GM19324 (cell line): Measurements from ENCODE around the gene FOXN4.
"Not testable (repeated sequence)": the region's sequence is repeated elsewhere in the genome, so short reads cannot be mapped to it uniquely, and the experiment has no call there.

Experiments used
- ATAC-seq: cut with Tn5 transposase; IDR thresholded peaks from one replicate; pipeline ENCODE4 v1.9.1; 2021; ENCODE audit warnings: mild to moderate bottlenecking, moderate library complexity; ENCODE audit not compliant: unreplicated experiment, low FRiP score

Gene FOXN4, protein sequence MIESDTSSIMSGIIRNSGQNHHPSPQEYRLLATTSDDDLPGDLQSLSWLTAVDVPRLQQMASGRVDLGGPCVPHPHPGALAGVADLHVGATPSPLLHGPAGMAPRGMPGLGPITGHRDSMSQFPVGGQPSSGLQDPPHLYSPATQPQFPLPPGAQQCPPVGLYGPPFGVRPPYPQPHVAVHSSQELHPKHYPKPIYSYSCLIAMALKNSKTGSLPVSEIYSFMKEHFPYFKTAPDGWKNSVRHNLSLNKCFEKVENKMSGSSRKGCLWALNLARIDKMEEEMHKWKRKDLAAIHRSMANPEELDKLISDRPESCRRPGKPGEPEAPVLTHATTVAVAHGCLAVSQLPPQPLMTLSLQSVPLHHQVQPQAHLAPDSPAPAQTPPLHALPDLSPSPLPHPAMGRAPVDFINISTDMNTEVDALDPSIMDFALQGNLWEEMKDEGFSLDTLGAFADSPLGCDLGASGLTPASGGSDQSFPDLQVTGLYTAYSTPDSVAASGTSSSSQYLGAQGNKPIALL

DNA sequence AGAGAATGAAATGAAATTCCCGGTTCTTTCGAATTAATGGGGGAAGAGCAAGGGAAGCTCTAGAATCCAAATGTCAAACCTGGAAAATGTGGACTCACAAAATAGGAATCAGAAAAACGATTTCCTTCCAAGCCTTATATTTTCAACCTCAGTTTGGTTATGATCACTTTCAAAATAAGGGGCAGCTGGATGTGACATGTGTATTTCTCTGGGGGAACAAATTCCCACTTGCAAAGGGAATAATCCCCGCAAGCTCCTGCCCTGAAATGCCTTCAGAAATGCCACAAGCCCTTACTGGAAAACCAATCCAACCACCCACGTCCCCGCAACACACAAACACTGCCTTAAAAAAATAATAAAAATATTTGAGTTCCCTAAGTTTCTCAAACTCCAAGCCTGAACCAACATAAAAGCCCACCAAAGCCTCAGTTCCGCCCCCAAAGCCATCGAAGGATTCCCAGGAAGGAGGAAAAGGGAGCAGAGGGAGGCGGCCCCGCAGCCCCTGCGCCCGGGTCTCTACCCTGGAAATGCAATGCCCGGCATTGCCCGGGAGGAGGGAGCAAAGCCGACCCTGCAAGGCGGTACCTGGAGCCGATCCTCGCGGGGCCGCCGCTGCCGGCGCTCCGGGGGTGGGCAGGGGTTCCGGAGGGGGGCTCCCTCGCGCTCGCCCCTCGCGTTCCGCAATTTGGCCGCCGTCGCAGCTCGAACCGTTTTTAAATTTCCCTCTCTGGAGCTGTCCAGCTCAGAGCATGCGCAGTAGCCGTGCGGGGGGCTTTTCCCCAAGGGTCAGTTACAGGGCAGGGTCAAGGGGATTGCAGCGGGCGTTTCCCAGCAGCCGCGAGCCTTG lies at the start of gene FOXN4:
Gene FOXN4 (minus strand): TSS at position 751 of the 847 bp plus-strand sequence. CDS start 963 bp downstream, outside the sequence.
- no peak for ATAC-seq

DNA sequence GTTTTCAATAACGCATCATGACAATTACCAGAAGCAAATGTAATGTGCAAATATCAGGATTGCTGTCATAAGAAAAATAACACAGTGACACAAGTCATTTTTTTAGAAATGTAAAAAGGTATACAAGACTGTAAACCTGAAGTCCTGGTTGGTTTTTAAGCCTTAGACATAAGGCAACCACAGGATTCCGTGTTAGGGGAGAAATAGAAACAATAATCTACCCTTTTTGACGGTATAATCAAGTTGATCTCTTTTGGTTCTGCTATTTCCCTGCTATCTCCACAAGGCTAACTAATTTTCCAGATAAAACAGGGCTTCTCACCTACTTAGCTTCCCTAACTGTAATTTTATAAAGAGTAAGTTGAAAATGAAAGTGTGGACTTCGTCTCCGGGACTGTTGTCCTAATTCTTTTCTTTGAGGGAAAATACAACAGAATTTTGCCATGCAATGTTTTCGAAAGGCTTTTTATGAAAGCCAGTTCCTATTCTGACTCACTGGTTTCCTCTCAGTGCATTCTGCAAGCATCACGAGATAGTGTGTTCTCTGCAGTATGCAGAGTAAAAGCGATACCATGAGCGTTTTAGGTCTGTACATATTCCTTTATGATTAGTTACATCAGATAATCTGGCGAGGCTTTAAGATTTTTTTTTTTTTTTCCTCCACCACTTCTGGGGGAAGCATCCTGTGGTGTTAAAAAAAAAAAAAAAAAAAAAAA lies 49.2 kb upstream of the FOXN4 start:
- ATAC-seq: peak; percentile 49

DNA sequence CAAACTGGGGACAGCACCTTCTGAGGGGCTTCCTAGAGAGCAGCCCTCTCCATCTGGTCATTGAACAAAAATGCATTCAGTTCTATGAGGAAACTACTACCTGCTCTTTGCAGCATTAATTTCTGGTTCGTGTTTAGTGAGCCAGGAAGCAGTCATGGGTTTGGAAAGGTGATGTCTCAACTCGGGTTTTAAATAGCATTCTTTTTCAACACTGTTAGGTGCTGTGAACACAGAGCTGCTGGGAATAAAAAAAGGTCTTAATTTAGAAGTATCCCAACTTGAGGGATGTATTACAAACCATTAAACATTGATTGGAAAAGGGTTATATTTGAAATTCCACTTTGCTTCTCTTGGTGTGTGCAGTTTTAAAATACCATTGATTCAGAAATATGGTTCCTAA lies 47.9 kb upstream of the FOXN4 start:
- ATAC-seq: no peak

DNA sequence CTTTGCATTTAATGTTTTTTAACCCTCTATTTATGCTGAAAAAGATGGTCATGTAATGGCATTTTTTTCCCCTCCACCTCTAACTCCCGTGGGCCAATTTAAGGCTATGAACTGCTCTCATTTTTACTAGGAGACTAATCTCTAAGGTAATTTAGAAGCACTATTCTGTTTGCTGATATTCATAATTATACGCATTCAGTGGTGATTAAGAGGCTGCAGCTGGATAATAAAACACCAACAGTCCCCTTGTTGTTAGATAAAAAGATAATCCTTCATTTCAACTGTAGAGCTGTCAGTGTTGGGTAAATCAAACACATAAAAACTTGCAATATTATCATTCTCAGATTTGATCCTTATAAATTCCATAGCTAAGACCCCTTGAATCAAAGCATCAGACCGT lies 47.5 kb upstream of the FOXN4 start:
- ATAC-seq: no peak

DNA sequence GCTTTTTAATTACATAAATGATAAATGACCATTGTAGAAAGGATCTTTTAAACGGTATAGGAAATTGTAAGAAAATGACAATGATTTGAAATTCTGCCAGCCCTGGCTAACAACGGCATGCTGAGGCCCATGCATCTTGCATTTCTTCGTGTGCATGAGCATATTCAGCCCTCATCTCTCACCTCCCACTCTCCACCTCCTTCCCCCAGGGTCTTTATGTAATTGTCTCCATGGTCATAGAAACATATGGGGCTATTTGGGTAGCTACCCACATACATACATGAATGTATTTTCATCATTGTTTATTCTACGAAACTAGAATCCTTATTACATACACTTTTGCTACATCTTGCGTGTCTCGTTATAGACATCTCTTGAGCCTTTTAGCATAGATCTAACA lies 43.1 kb upstream of the FOXN4 start:
- no peak for ATAC-seq

DNA sequence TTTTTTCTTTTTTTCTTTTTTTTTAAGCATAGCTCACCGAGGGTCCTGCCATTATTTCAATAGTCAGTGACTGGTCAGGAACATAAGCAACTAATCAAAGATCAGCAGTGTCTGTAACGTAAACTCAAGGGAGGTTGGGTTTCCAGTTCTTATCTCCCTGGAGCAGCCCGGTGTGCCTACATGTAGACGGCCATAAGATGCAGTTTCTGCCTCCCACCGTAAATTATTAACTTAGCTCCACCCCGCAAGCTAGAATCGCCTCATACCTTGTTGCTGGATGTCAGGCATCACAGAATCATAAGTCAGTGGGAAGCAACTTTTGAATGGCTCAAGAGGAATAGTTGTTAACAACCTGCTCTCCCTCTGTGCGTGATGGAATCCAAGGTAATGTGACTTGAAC lies 38.5 kb upstream of the FOXN4 start, which contains the start of gene MYO1H:
Gene MYO1H (plus strand): TSS at position 312 of the 400 bp plus-strand sequence. CDS start 61 bp downstream, at position 373.
- ATAC-seq: no peak

DNA sequence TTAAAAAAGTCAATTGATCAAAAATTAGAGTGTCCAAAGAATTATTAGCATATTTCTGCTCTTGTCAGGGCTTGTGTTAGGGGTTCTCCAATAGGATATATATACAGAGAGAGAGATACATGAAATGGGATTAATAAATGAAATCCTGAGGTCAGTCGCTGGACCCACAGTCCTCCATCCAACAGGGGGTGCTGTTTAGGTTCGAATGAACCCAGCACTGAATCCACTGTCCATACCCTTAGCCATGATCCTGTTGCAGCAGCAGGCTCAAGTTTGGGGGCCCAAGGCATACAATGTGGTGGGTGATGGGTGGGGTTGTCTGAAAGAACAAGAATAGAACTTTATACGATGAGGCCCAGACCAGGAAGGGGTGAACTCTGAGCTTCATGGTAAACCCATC lies 37.8 kb upstream of the FOXN4 start:
- ATAC-seq: no peak

DNA sequence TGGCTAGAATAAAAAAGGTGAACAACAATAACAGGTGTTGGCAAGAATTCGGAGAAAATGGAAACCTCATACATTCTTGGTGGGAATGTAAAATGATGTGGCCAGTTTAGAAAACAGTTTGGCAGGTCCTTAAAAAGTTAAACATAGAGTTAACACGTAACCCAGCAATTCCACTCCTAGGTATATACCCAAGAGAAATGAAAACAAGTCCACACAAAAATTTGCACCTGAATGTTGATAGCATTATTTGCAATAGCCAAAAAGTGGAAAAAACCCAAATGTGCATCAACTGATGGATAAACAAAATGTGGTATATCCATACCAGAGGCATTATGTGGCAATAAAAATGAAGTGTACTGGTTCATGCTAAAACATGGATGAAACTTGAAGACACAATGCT lies 36.3 kb upstream of the FOXN4 start:
- ATAC-seq: no peak

DNA sequence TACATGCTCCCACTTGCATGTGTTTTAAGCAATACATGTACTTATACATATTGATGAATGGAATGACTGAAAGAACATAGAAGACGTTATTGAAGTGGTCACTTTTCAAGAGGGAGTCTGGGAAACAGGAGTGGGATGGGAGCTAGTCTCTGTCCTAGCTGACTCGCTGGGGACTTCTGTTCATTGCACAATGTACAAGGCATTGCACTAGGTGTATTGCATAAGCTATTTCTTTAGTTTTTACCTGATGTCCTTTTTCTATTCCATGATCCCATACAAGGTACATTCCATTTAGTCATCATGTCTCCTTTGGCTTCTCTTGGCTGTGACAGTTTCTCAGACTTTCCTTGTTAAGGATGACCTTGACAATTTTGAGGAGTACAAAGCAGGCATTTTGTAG lies 34.6 kb upstream of the FOXN4 start:
- no peak for ATAC-seq

DNA sequence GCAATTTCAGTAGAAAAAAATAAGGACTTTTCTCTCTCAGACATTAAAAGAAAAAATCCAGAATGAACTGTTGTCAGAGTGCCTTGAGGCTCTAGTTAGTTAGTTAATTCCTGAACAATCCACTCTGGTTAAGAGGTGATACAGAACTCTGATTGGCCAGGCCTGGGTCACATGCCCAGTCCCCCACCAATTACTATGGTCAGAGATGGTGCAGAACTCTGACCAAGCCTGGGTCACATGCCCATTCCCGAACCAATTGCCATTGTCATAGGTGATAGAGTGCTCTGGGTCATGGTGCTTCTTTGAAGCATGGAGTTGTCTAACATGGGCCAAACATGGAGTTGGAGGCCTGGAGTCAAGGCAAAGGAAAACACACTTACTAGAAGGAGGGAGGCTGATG lies 27.5 kb upstream of the FOXN4 start:
- ATAC-seq: no peak

DNA sequence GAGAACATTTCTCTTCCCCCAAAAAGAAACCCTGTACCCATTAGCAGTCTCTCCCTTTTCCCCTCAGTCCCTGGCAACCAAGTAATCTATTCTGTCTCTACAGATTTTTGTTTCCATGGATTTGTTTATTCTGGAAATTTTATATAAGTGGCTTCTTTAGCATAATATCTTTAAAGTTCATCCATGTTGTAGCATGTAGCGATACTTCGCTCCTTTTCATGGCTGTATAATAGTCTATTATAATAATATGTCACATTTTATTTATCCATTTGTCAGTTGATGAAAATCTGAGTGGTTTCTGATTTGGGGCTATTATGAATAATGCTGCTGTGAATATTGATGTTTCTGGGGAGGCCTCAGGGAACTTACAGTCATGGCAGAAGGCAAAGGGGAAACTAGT lies 25.8 kb upstream of the FOXN4 start:
- ATAC-seq: no peak

DNA sequence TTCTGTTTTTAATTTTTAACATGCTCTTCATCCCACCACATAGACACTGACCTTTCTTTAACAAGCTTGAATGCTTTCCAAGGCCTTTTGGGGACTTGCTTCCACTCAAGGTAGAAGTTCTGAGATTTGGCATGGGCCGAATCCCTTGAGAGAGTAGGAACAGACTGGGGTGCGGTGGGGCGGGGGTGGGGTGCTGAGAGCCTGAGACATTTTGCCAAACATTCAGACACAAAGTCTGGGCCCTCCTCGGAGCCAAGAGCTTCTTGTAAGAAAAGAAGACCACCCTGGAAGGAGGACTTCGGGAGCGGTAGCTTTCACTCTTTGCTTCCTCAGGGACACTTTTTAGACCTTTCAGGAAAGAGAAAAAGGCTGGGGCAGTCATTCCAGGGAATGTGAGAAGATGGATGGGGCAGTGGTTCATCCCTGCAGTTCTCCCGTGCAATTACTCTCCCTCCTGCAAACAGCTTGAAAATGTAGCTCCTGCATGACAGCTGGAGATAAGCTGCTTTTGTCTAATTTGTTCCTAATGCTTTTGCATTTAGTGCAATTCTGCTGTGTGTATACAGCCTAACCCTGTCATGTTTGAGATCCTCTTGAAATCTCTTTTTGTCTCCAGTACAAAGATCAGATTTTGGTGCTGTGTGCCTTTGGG lies 22.3 kb upstream of the FOXN4 start:
- no peak for ATAC-seq

DNA sequence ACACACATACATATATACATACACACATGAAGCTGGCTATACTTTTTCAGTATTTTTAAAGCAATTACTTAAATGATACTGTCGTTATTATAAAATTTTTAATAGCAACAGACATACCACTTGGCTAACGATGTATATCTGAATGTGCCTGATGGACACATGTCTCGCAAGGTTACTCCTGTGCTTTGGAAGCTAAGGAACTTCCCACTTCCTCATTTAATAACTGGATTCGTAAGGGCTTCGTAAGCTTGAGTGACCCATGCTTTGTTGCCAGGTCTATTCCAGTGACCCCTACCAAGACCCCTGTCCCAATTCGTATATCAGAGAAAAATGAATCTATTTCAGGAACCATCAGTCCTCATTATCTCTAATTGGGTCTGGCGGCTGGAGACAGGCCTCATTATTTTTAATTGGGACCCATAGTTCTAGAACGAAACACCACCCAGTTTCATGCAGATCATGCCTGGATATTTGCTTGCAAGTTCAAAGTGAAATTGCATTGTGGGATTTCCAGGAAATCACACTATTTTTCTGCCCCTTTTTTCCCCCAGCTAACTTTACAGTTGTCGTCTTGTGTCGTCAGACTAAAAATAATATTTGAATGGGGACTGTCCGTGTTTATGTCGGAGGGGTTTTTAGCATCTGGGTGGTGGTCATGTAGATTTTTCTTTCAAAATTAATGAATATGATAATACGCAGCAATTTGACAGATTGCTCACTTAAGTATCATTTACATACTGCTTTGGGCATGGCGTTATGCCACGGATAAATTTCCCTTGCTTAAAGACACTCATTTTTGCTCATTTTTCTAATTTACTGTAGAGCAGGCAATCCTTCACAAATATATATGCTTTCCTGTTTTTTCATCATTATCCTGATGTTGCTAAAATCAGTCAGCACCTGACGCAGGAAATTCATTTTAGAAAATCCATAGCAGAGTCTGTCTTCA lies 21.5 kb upstream of the FOXN4 start:
- ATAC-seq: no peak

DNA sequence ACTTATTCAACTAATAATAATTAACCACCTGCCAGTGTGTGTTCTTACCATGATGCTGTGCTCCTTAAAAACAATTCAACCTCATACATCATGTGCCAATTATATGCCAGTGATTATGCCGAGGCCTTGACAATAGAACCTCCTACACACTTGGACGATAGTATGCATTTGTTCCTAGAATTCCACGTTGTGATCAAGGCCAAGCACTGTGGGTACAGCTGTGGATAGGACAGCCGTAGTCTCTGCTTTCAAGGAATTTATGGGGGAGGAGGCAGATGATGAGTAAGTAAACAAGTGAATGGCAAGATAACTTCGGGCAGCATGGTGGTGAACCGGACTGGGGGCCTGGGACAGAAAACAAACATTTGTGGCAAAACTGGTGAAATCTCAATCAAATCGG lies 20.6 kb upstream of the FOXN4 start:
- no peak for ATAC-seq

DNA sequence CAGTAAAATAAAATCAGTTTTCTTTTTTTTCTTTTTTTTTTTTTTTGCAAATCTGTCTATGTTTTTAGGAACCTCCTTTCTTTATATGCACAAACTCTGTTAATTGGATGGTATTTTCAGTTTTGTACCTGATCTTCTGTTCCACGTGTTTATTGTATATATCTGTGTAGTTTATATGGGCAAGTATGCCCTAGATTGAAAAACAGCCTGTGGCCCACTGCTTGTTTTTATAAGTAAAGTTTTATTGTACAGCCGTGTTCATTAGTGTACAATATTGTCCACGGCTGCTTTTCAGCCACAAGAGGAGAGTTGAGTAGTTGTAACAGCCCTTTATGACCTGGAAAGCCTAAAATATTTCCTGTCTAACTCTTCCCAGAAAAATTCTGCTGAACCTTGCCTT lies 19.9 kb upstream of the FOXN4 start:
- no peak for ATAC-seq

DNA sequence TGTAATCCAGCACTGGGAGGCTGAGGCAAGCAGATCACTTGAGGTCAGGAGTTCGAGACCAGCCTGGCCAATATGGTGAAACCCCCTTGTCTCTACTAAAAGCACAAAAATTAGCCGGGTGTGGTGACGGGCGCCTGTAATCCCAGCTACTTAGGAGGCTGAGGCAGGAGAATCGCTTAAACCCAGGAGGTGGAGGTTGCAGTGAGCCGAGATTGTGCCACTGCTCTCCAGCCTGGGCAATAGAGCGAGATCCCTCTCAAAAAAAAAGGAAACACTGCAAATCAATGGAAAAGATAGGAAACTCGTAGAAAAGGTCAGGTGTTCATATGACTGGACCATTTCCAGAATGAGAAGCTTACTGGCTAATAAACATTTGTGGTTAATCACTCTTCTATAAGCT lies 12.2 kb upstream of the FOXN4 start:
- not testable (repeated sequence) for ATAC-seq

DNA sequence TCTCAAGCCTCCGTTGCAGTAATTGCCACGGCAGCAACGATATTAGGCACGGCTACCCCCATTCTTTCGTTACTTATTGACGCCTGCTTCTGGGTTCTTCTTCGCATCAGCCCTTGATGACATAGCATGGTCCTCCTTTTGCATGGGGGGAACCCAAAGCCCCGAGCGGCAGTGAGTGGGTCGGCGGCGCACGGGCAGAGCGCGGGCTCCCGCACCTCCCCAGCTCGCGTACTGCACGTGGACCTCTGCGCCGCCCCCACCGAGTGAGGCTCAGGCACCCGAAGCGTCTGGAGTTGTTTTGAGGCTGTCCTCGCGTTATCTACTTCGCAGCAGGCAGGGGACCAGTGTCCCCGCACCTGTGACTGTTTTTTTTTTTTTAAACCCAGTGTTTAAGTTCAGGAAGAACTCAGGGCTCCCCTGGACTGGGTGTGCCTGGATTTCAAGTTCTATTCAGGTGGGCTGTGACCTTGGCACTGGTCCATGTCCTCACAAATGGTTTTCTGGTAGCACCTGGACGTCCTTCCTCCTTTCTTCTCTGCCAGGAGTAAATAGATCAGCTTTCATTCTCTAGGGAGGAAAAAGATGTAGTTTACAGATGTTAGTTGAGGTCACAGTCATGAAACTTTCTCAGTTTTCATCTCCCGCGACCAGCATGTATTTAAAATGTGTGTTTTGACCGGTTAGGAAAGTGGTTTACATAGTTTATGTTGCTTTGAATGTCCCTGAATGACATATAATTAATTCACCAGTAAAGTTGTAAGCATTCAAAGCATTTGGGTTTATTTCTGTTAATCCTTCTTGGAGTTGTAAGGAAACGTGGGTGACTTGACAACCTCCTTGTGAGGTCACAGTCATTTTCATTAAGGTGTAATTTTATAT lies 1.4 kb upstream of the FOXN4 start:
- ATAC-seq: no peak
